ENCODE results near the gene GAL3ST2.

The GAL3ST2 gene

DNA sequence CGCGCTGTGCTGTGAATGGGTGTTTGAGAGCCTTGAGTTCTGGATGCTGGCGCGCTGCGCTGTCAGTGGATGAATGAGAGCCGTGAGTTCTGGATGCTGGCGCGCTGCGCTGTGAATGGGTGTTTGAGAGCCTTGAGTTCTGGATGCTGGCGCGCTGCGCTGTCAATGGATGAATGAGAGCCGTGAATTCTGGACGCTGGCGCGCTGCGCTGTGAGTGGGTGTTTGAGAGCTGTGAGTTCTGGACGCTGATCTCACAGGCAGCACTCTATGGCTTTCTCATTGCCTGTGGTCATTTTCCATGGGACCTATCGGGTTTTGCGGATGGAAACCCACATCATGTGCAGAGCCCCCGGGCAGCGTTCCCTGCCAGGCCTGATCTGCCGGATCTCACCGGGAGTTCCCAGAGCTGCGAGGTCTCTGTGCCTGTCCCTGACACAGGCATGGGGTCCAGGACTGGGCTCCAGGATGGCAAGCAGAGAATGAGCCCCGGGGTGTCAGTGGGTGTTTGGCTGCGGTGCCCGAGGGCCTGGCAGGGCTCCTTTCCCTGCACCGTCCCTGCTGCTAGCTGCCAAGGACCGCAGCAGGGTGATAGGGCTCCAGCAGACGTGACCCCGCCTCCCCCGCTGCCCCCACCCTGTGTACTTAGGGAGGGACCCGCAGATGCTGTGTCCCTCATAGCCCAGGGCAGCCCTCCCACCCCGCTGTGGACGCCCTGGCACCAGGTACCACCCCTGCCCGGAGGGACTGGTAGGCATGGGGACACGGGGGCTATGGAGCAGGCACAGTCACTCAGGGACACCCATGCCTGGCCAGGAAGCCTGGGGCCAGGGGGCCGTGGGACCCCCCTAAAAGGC lies 72.4 kb downstream of the GAL3ST2 start:
- no peak for DNase-seq

DNA sequence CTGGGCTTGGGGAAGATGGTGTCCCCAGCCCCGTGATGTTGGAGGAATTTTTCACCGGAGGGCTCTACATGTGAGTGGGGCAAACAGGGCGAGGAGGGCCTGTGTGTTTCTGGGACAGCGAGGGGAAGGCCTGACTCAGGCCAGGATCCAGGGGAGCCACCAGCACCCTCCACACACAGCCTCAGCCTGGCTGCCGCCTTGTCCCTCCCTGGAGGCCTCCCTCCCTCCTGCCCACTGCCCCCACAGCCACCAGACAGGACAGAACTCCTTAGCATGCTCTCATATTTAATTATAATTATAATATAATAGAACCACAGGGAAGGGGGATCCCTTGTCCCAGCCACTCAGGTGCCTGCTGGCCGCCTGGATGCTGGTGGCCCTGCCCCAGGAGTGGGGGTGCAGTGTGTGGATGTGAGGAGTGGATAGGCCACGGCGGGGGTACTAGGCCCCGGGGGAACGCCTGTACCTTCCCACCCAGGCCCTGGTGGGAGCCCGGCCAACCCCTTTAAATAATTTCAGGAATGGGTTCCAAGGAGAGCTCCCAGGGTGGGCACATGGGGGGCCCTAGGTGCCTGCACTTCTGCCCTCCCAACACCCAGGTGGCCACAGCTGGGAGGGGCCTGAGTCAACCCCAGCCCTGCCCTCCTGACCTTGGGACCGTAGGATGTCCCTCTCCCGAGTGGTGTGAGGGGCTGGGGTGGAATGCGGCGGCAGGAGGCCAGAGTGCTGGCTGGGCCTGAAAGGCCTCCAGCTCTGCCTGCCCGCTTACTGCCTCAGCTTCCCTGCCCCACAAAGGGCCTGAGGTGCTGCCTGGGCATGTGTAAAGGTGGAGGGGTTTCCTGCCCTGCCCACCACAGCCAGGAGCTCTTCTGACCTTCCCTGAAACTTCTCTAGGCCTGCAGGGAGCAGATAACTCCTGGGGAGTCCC lies 73.3 kb downstream of the GAL3ST2 start:
- no peak for DNase-seq

DNA sequence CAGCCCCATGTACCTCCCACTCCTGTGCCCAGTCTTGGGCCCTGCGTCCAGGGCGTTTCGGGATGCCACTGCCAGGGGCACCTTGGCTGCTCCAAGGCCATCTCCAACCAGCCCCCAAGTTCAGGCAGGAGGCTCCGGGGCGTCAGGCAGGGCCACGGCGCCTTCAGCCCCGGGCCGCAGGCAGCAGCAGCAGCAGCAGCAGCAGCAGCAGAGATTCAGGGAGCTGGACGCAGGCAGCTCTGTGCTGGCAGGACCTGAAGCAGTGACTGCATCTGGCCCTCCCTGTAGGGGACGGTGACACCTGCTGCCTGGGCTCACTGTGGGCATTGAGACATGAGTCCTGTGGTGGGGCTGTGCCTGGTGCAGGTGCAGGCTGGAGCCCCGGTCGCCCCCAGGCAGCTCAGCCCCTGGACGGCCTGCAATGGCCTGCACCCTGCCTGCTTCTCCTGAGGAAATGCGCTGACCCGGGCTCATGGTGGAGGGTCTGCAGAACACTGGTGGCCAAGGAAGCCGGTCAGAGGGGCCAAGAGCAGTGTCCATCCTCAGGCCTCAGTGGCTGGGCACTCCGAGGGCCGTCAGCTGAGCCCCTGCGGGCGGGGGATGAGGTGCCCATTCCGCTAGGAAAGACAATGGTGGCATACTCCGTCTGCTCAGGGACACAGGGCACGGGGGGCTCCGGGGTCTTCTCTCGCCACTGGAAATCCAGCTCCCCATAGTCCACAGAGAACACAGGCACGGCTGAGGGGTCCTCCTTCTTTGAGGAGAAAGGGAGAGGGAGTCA lies 74.1 kb downstream of the GAL3ST2 start:
- DNase-seq, result no peak

DNA sequence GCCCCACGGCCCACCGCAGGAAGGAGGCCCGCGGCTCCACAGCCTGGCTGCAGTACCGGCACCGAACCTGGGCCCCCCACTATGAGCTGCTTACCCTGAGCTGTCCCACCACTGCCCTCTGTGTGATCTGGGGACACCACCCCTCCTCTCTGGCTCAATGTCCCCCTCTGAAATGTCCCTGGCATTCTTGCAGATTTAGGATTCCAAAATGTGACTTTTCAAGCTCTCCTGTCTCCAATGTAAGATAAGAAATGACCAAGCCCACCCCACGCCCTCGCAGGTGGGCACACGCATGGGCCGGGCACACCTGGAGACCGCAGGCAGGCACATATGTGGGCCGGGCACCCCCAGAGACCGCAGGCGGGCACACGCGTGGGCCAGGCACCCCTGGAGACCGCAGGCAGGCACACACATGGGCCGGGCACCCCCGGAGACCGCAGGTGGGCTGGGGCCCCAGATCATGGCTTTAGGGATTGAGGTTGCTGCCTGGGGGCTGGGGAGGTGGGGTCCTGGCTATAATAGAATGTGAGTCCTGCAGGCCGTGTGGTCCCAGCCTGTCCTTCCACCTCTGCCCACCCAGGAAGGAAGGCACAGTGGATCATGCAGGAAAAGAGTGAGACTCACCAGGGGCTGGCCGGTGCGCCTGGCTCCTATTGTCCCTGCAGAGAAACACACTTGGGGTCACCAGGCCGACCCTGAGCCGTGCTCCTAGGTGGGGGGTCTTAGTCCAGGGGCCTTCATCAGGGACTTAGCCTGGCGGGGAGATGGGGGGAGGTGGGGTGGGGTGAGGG lies 74.9 kb downstream of the GAL3ST2 start:
- DNase-seq, result no peak

DNA sequence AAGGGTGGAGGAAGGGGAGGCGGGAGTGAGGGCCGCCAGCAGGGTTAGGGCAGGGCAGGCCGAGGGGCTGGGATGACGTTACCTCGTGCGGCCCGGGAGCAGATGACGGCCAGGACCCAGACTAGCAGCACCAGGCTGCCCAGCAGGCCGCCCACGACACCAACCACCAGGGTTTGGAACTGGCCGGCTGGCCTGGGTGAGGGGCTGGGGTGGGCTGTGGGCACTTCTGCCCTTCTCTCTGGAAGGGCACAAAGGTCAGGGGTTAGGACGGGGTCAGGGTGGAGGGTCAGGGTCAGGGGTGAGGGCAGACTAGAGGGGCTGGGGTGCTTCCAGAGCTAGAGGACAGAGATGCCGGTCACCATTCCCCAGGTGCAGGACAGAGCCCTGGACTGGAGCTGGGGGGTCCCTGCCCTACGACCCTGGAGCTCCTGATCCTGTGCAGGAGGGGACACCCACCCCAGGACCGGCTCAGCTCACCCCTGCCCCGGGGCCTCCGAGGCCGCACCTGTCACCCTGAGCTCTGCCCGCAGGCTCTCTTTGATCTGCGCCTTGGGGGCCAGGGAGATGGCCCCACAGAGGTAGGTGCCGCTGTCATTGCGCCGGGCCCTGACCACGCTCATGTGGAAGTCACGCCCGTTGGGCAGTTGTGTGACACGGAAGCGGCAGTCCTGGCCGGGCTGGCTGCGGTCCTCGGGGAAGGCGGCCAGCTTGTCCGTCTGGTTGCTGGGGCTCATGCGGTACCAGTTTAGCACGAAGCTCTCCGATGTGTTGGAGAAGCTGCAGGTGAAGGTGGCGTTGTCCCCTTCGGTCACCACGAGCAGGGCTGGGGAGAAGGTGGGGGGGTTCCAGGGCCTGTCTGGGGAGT lies 75.7 kb downstream of the GAL3ST2 start:
- DNase-seq, result no peak

DNA sequence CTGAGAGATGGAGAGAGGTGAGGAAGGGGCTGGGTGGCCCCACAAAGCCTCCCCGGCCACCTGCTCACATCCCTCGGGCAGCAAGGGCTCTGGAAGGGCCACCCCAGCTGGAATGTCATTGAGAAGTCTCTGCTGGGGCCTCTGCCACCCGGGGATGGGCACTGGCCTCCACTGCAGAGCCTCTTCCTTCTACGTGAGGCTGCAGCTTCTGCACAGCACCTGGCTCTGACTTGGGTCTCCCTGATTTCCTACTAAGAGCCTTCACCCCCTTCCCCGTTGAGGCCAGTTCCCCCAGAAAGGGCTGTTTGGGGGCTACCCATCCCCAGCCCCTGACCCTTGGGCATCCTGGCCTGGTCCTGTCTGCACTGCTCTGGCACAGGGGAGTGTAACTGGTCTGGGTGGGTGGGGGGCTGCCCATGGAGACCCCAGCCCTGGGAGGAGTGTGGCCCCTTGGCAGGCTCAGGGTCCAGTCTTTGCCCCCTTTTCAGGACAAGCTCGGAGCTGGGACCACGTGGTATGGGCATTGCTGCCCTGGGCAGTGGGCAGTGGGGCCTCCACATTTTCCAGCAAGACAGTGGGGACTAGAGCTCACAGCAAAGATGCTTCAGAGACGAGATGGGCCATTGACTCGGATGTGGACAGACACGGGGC lies 76.5 kb downstream of the GAL3ST2 start:
- DNase-seq, result no peak
